Colonic mucosa (tissue), 4 donors: ENCODE data around the gene MBLAC1. TPM values are rescaled to one million over a fixed set of nuclear protein-coding genes. Genes with fewer than 3 reads are reported as not detected.

Experiments used
- DNase-seq: peaks from one replicate; pipeline ENCODE4 v3.0.0-alpha.2; 2020
- H3K27ac ChIP-seq: fragments of 200-600 bp; one replicate; pipeline ENCODE4 v1.8.0; 2021
- H3K27me3 ChIP-seq: fragments of 200-600 bp; one replicate; pipeline ENCODE4 v1.8.0; 2021
- H3K36me3 ChIP-seq: fragments of 200-600 bp; one replicate; pipeline ENCODE4 v1.8.0; 2021
- H3K4me1 ChIP-seq: fragments of 200-600 bp; one replicate; pipeline ENCODE4 v1.8.0; 2021; ENCODE audit warnings: mild to moderate bottlenecking
- H3K4me3 ChIP-seq: fragments of 200-600 bp; one replicate; pipeline ENCODE4 v1.8.0; 2021
- H3K9ac ChIP-seq, 2 donors: one replicate each; pipeline ENCODE4 v1.7.0; 2013; ENCODE audit warnings: control low read depth in 2 of 2, low read depth in 2 of 2, low read length in 2 of 2
- H3K9me3 ChIP-seq: fragments of 200-600 bp; one replicate; pipeline ENCODE4 v1.8.0; 2021
- CTCF ChIP-seq: fragments of 200-600 bp; IDR thresholded peaks from one replicate; pipeline ENCODE4 v1.8.0; 2022; ENCODE audit warnings: antibody characterized with exemption, mild to moderate bottlenecking
- intact Hi-C: fragments of 100-400 bp; cut with DNase I; formaldehyde crosslinking; loops from one replicate; pipeline ENCODE4 v1.14.1; 2022
- total RNA-seq, 2 donors: library from RNA; stranded (reverse); fragmentation: NEBNext Ultra II Directional in 1 of 2; extraction: Animal tissue kit (Norgen Biotek cat#: 25700) in 1 of 2; gene quantifications; one replicate each; pipeline ENCODE4 v1.2.1, GENCODE V29; 2021
- donor health status: healthy.
- donor health status: DM: no; HTN: no; CAD: no.
- donor health status: DM: no; HTN: no; CAD: no.

Gene MBLAC1
- total RNA-seq, 2 donors from 2014 or later: 1.9 to 4.1 TPM

GRCh38 chr7:100157334-100158228 lies 30.8 kb downstream of the MBLAC1 start:
- Histone ChIP-seq H3K9ac (peak overlapping the region; percentile 76 to 97), H3K4me3 (peak overlapping the region; percentile 84), H3K27me3 (no peaks in the 10 kb centered on the region), H3K27ac (peak overlapping the region; percentile 86), H3K9me3 (no peaks in the 10 kb centered on the region), H3K4me1 (peaks cover 37% of the 10 kb centered on the region), H3K36me3 (no peaks in the 10 kb centered on the region)
- DNase-seq: no peak
- no peak for TF ChIP-seq CTCF
- intact Hi-C loops: no loop called here

GRCh38 chr7:100158229-100159098 lies 31.7 kb downstream of the MBLAC1 start, which contains the start of gene TRAPPC14:
Gene TRAPPC14 (minus strand): TSS chr7:100158723. CDS start chr7:100158499, 224 bp downstream.
- H3K9ac ChIP-seq: peak within 1 kb of the TSS; percentile 76 to 97
- peak within 1 kb of the TSS; percentile 84 for H3K4me3 ChIP-seq
- no peak for TF ChIP-seq CTCF
- no peaks in the 10 kb centered on the region for H3K9me3 ChIP-seq
- no peaks in the 10 kb centered on the region for H3K27me3 ChIP-seq
- peak; percentile 98 for DNase-seq
- H3K27ac ChIP-seq: peak within 1 kb of the TSS; percentile 86
- H3K36me3 ChIP-seq: no peaks in the 10 kb centered on the region
- H3K4me1 ChIP-seq: peaks cover 31% of the 10 kb centered on the region
- intact Hi-C loops: no loop called here

- peak overlapping the region; percentile 86 for H3K27ac ChIP-seq
- H3K4me1 ChIP-seq: peaks cover 28% of the 10 kb centered on the region
- intact Hi-C loops: no loop called here
- TF ChIP-seq CTCF: no peak
- DNase-seq: no peak
- no peaks in the 10 kb centered on the region for H3K9me3 ChIP-seq
- peak overlapping the region; percentile 84 for H3K4me3 ChIP-seq
- H3K36me3 ChIP-seq: no peaks in the 10 kb centered on the region
- H3K9ac ChIP-seq: peak overlapping the region; percentile 76 to 97
- no peaks in the 10 kb centered on the region for H3K27me3 ChIP-seq
Observed at GRCh38 chr7:100159099-100159623, 32.4 kb downstream of the MBLAC1 start.

GRCh38 chr7:100160067-100160466 lies 33.3 kb downstream of the MBLAC1 start:
- Histone ChIP-seq H3K9me3 (no peaks in the 10 kb centered on the region), H3K36me3 (no peaks in the 10 kb centered on the region), H3K4me3 (no peak overlapping the region), H3K4me1 (peaks cover 20% of the 10 kb centered on the region), H3K27ac (no peak overlapping the region), H3K27me3 (no peaks in the 10 kb centered on the region), H3K9ac (peak overlapping the region in 1 of 2 donors; percentile 31)
- intact Hi-C loops: no loop called here
- DNase-seq: no peak
- TF ChIP-seq CTCF: no peak

- no peak for TF ChIP-seq CTCF
- Histone ChIP-seq H3K27me3 (no peaks in the 10 kb centered on the region), H3K9ac (peak overlapping the region in 1 of 2 donors; percentile 63), H3K4me1 (no peaks in the 10 kb centered on the region), H3K27ac (peak overlapping the region; percentile 37), H3K9me3 (no peaks in the 10 kb centered on the region), H3K36me3 (no peaks in the 10 kb centered on the region), H3K4me3 (no peak overlapping the region)
- peak; percentile 85 for DNase-seq
- intact Hi-C loops: no loop called here
Observed at GRCh38 chr7:100163006-100163531, 36.3 kb downstream of the MBLAC1 start.
